Upper lobe of left lung (tissue), 6 donors: Measurements from ENCODE around the gene C1QTNF9. TPM values are rescaled to one million over a fixed set of nuclear protein-coding genes. Genes with fewer than 3 reads are reported as not detected.

Experiments used
- ATAC-seq, 2 donors: fragments of 200-7000 bp; cut with Tn5 transposase; one replicate each; pipeline ENCODE4 v1.9.1; 2022; ENCODE audit warnings: mild to moderate bottlenecking in 2 of 2, moderate library complexity in 2 of 2; ENCODE audit not compliant: low FRiP score in 2 of 2
- DNase-seq, 2 donors: peaks; one replicate each; pipeline ENCODE4 v3.0.0-alpha.2; 2019 to 2020
- H3K27ac ChIP-seq, 4 donors: fragments of 200-600 bp; sonication (generic); one replicate each; pipeline ENCODE4 v1.5.1; 2016 to 2019
- H3K27me3 ChIP-seq, 4 donors: fragments of 200-600 bp; sonication (generic); one replicate each; pipeline ENCODE4 v1.5.1; 2017 to 2019
- H3K36me3 ChIP-seq, 4 donors: fragments of 200-600 bp; sonication (generic); one replicate each; pipeline ENCODE4 v1.5.1; 2016 to 2019
- H3K4me1 ChIP-seq, 4 donors: fragments of 200-600 bp; sonication (generic); one replicate each; pipeline ENCODE4 v1.5.1; 2018 to 2019
- H3K4me3 ChIP-seq, 4 donors: fragments of 200-600 bp; sonication (generic); one replicate each; pipeline ENCODE4 v1.5.1; 2017 to 2019; ENCODE audit warnings: mild to moderate bottlenecking in 2 of 4, moderate library complexity in 1 of 4
- H3K9me3 ChIP-seq, 4 donors: fragments of 200-600 bp; sonication (generic); one replicate each; pipeline ENCODE4 v1.5.1; 2018 to 2019
- EP300 ChIP-seq, 4 donors: sonication (generic); formaldehyde crosslinking; IDR thresholded peaks; one replicate each; pipeline ENCODE4 v1.5.1; 2017; ENCODE audit warnings: antibody characterized with exemption in 4 of 4, control low read depth in 2 of 4
- POLR2A ChIP-seq, 4 donors: fragments of 450-650 bp; IDR thresholded peaks; one replicate each; pipeline ENCODE4 v1.5.1; 2016 to 2017; ENCODE audit warnings: antibody characterized with exemption in 4 of 4, mild to moderate bottlenecking in 2 of 4
- POLR2AphosphoS5 ChIP-seq, 2 donors: sonication (generic); formaldehyde crosslinking; IDR thresholded peaks; one replicate each; pipeline ENCODE4 v1.5.1; 2017; ENCODE audit warnings: antibody characterized with exemption in 2 of 2
- WGBS, 2 donors: methylation state at CpG; one replicate each; pipeline ENCODE4 v1.1.5; 2017 to 2018; 5-methylcytosine and 5-hydroxymethylcytosine counted together
- total RNA-seq, 6 donors: library from RNA; depleted of rRNA in 4 of 6; stranded (reverse); fragments of >200 nt in 4 of 6; gene quantifications; one replicate each; pipeline versions ENCODE4 v1.1.0 to v1.2.1, GENCODE V29; 2016 to 2021
- TF ChIP-seq, protein P1 (sequence below), 6 experiments: fragments of 450-650 bp in 4 of 6; fragments of 200-600 bp in 2 of 6; sonication (generic) in 2 of 6; IDR thresholded peaks; one replicate each; pipeline ENCODE4 v1.5.1; 2016 to 2019; ENCODE audit warnings: antibody characterized with exemption in 6 of 6
- donor health status: DM: no; HTN: no; CAD: no; lungs with moderate emphysema.
- donor health status: DM: no; HTN: yes; CAD: no; lungs with severe emphysema.

Gene C1QTNF9
- total RNA-seq, 6 donors from 2014 or later = 0.30 to 0.39 TPM; not detected in 4

DNA sequence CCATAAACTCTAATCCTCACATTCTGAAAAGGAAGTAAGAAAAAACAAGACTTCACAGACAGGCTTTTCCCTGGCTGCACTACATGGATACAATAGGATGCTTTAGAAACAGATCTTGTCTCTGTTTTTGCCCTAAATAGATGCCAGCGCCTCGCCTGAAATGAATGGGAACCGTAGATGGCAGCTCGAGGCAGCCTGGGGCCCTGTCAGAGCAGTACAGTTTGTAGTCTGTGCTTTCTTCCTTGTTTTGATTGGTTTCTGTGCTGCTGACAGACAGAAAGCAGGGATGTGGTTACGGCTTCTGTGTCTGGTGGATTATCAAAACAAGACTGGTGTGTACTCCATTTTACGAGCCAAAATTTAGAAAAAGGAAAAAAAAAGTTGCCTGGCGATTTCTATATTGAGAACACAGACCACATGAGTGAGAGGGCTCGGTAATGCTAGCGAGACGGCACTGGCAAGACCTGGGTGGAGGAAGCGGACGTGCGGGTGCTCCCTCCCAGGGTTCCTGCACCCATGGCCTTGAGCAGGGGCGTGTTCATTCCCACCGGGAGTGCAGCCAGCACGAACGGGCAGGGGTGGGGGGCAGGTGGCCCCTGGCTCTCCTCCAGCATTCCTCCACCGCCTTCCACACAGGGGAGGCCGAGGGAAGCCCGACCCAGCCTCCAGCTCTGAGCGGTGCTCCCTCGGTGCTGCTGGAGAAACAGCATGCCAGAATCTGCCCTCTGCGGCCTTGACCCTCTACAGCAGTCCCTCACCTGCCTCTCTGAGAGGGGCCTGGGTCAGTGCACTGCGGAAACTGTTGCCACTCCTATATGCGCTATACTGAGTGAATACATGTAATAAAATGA lies 37.6 kb upstream of the C1QTNF9 start:
- peaks cover 46 to 73% (median 62%) of the 10 kb centered on the region in 4 donors for H3K4me1 ChIP-seq
- ATAC-seq (peak; percentile 79 to 86), DNase-seq (peak; percentile 80 to 85)
- H3K9me3 ChIP-seq = no peaks in the 10 kb centered on the region
- TF ChIP-seq POLR2AphosphoS5 (IDR thresholded peaks at IDR 0.05) (peak in 1 of 2 donors; percentile 47), POLR2A (IDR thresholded peaks at IDR 0.05) (peak in 2 of 4 donors; percentile 40 to 67)
- TF ChIP-seq, protein P1, sequence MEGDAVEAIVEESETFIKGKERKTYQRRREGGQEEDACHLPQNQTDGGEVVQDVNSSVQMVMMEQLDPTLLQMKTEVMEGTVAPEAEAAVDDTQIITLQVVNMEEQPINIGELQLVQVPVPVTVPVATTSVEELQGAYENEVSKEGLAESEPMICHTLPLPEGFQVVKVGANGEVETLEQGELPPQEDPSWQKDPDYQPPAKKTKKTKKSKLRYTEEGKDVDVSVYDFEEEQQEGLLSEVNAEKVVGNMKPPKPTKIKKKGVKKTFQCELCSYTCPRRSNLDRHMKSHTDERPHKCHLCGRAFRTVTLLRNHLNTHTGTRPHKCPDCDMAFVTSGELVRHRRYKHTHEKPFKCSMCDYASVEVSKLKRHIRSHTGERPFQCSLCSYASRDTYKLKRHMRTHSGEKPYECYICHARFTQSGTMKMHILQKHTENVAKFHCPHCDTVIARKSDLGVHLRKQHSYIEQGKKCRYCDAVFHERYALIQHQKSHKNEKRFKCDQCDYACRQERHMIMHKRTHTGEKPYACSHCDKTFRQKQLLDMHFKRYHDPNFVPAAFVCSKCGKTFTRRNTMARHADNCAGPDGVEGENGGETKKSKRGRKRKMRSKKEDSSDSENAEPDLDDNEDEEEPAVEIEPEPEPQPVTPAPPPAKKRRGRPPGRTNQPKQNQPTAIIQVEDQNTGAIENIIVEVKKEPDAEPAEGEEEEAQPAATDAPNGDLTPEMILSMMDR (IDR thresholded peaks at IDR 0.05) = no peak
- H3K27me3 ChIP-seq = no peaks in the 10 kb centered on the region
- no peaks in the 10 kb centered on the region for H3K36me3 ChIP-seq
- WGBS, 2 donors = 4 to 9% methylated on average over 14 to 25 of the region's 25 CpGs
- H3K4me3 ChIP-seq = peak overlapping the region in 3 of 4 donors; percentile 34 to 49 (median 48)
- H3K27ac ChIP-seq = peak overlapping the region; percentile 85 to 97 (median 89)

DNA sequence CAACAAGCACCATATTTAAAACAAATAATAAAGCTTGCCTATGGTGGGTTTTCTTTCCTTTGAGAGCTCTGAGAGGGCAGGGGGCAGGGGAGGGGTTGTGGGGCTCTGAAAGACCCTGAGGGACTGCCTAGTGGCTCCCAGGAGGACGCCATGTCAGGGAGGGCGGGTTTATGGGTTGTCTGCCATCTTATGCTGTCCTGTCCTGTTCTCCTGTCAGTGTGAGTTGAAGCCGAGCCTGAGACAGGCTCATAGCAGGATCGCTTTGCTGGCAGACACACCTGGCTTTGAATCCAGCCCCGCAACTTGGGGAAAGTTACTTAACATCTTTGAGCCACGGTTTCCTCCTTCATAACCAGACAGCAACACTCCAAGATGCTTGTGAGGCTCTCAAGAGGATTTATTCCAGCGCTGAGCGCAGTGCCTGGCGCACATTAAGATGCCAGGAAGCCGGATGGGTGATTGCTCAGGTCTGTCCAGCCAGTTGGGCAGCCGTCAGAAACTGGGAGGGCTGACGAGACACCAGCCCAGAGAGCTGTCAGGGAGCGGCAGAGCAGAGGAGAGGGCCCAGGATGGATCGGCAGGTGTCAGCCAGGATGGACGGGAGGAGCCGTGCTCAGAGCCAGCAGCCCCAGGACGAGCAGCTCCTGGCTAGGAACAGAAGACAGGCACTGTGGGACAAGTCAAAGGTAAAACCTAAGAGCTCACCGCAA lies 36.8 kb upstream of the C1QTNF9 start:
- H3K4me1 ChIP-seq = peaks cover 45 to 65% (median 55%) of the 10 kb centered on the region in 4 donors
- H3K9me3 ChIP-seq = no peaks in the 10 kb centered on the region
- DNase-seq (peak in 1 of 2 donors; percentile 67), ATAC-seq (peak; percentile 14 to 80)
- peak overlapping the region in 3 of 4 donors; percentile 34 to 49 (median 48) for H3K4me3 ChIP-seq
- H3K36me3 ChIP-seq = no peaks in the 10 kb centered on the region
- TF ChIP-seq POLR2AphosphoS5 (IDR thresholded peaks at IDR 0.05) (peak in 1 of 2 donors; percentile 44), EP300 (IDR thresholded peaks at IDR 0.05) (no peak), POLR2A (IDR thresholded peaks at IDR 0.05) (peak in 1 of 4 donors; percentile 47)
- peak overlapping the region; percentile 85 to 97 (median 89) for H3K27ac ChIP-seq
- 50 to 65% methylated on average over 13 to 18 of the region's 18 CpGs for WGBS, 2 donors
- no peaks in the 10 kb centered on the region for H3K27me3 ChIP-seq

DNA sequence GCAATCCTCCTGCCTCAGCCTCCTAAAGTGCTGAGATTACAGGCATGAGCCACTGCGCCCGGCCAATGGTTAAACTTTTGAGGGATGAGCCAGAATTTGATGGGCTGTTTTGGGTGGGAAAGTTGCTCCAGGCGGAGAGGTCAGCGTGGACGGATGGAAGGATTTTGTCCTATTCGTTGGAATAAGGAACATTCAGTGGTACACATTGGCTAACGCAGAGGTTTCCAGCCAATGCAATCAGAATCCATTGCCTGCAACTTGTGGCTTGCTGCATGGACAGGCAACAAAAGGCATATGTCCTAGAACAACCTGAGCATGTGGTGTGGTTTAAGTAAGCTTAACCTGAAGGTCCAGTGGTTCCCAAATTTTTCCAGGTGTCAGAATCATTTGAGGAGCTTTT lies 35.5 kb upstream of the C1QTNF9 start:
- Histone ChIP-seq H3K27me3 (no peaks in the 10 kb centered on the region), H3K36me3 (no peaks in the 10 kb centered on the region), H3K27ac (peak overlapping the region in 3 of 4 donors; percentile 55 to 90 (median 85)), H3K4me1 (peaks cover 39 to 63% (median 55%) of the 10 kb centered on the region in 4 donors), H3K4me3 (no peak overlapping the region), H3K9me3 (no peaks in the 10 kb centered on the region)
- WGBS, 2 donors = 91% methylated on average over 7 of the region's 7 CpGs
- TF ChIP-seq EP300 (IDR thresholded peaks at IDR 0.05) (no peak), POLR2A (IDR thresholded peaks at IDR 0.05) (no peak), POLR2AphosphoS5 (IDR thresholded peaks at IDR 0.05) (no peak)
- TF ChIP-seq, protein P1 (IDR thresholded peaks at IDR 0.05) = no peak
- ATAC-seq = no peak
- no peak for DNase-seq

DNA sequence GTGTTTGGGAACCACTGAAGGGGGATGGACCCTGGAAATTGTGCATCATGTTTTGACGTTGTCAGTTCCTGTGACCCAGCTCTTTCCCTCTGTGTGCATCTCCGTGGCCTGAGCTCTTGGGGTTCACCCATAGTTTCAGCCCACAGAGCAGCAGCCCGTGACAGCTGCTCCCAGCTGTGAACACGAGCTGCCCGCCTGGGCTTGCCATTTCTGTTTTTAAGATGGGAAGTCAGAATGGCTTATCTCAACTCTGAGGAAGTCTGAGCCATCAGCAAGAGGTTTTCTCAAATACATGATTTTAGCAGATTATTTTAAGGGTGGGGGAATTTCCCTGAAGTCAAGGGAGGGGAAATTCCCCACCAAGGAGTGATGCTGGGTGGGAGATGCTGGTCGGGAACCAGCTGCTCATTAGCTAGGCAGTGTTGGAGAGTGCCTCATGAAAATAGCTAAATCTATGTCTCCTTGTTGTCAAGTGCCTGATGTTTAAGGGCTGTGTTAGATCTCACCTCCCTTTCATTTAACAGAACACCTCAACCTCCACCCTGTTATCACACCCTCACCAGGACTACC lies 34.8 kb upstream of the C1QTNF9 start:
- peaks cover 44 to 69% (median 60%) of the 10 kb centered on the region in 4 donors for H3K4me1 ChIP-seq
- peak overlapping the region; percentile 4 to 90 (median 70) for H3K27ac ChIP-seq
- TF ChIP-seq POLR2AphosphoS5 (IDR thresholded peaks at IDR 0.05) = peak; percentile 35 to 65
- TF ChIP-seq, protein P1 (IDR thresholded peaks at IDR 0.05) = no peak
- no peaks in the 10 kb centered on the region for H3K9me3 ChIP-seq
- no peak overlapping the region for H3K4me3 ChIP-seq
- DNase-seq (peak in 1 of 2 donors; percentile 66), ATAC-seq (no peak)
- WGBS, 2 donors = 43 to 54% methylated on average over 6 of the region's 6 CpGs
- no peaks in the 10 kb centered on the region for H3K27me3 ChIP-seq
- no peaks in the 10 kb centered on the region for H3K36me3 ChIP-seq

DNA sequence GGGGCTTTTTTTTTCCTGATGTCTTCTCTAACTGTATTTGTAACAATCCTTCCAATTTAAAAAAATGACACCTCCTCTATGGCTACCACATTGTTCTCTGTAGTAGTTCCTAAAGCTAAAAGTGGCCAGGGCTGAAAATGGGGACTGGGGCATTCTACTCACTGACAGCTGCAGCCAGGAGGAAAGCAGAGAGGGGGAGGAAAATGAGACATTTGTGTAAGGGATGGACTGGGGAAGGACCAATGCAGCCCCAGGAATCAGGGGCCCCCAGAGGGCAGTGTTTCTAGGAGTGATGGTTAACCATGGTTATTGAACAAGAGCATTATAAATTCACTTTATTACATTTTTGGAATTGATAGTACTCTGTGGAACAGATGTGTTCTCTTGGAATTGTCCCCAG lies 34.3 kb upstream of the C1QTNF9 start:
- H3K4me3 ChIP-seq = no peak overlapping the region
- H3K4me1 ChIP-seq = peaks cover 42 to 69% (median 60%) of the 10 kb centered on the region in 4 donors
- peak overlapping the region in 3 of 4 donors; percentile 4 to 85 (median 55) for H3K27ac ChIP-seq
- no peak for DNase-seq
- TF ChIP-seq POLR2AphosphoS5 (IDR thresholded peaks at IDR 0.05) (no peak), POLR2A (IDR thresholded peaks at IDR 0.05) (no peak), EP300 (IDR thresholded peaks at IDR 0.05) (no peak)
- TF ChIP-seq, protein P1 (IDR thresholded peaks at IDR 0.05) = no peak
- no peaks in the 10 kb centered on the region for H3K27me3 ChIP-seq
- H3K9me3 ChIP-seq = no peaks in the 10 kb centered on the region
- no peaks in the 10 kb centered on the region for H3K36me3 ChIP-seq
- ATAC-seq = no peak
